ENCODE measurements around the gene HPGDS.
"Not testable (repeated sequence)": the region's sequence is repeated elsewhere in the genome, so short reads cannot be mapped to it uniquely, and the experiment has no call there.

HPGDS gene

GRCh38 chr4:94356444-94356843 is 13.8 kb upstream of the HPGDS start:
- DNase-seq = no peak

- no peak for DNase-seq
Measured at GRCh38 chr4:94354474-94354896, 11.8 kb upstream of the HPGDS start.

GRCh38 chr4:94352996-94353395 is 10.4 kb upstream of the HPGDS start:
- DNase-seq = no peak

DNA sequence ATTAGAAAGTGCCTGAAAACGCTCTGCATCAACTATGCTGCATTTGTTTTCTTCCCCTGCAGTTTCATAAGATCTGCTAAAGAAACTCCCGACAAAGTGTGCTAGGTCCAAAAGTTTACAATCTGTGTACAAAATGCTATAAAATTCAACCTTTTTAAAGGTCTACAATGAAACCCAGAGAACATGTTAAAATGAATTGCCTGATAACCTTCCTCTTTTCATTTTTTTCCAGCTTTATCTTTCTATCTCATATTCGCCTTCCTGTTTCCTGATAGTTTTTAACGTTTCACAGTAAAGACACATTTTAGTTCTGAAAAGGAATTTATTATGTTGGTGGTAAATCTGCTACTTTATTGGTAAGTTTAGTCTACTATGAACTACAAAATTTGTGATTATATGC is 9.5 kb upstream of the HPGDS start:
- no peak for DNase-seq

DNA sequence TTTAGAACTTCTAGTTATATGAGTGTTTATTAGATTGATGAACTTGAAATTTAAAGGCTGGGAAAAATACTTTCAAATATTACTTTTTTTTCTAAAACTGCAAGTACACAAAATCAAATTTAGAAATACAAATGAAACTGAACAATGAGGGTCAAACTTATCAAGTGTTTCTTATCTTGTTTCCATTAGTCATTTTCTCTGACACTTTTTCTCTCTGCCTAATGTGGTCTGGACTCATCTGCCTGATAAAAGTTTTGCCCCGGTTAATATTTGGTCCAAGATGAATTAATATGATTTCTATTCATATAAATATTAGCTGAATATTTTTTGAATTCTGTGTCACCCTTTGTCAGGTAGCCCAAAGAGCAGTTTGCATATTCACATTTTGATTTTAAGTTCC is 8.7 kb upstream of the HPGDS start:
- no peak for DNase-seq

GRCh38 chr4:94350095-94350494 is 7.5 kb upstream of the HPGDS start:
- no peak for DNase-seq

GRCh38 chr4:94349193-94349592 is 6.6 kb upstream of the HPGDS start:
- DNase-seq = no peak

DNA sequence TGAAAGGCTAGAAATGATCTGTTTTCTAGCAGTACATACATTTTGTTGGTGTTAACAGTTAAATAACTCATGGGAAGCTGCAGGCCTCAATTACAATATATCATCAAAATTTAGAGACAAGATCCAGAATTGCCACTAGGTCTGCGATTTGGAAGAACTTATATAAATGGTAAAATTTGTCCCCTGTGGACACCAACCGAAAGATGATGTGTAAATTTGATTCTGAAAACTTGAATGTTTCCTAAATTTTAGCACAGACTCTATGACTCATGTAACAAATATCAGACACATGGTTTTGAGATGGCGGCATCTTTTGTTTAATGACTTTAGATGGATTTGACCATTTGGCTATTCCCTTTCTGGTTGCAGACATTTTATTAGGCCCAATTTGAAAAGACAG is 6.0 kb upstream of the HPGDS start:
- DNase-seq = no peak

- DNase-seq = no peak
Measured at GRCh38 chr4:94346541-94346940, 3.9 kb upstream of the HPGDS start.

GRCh38 chr4:94345969-94346368 is 3.3 kb upstream of the HPGDS start:
- DNase-seq = no peak

DNA sequence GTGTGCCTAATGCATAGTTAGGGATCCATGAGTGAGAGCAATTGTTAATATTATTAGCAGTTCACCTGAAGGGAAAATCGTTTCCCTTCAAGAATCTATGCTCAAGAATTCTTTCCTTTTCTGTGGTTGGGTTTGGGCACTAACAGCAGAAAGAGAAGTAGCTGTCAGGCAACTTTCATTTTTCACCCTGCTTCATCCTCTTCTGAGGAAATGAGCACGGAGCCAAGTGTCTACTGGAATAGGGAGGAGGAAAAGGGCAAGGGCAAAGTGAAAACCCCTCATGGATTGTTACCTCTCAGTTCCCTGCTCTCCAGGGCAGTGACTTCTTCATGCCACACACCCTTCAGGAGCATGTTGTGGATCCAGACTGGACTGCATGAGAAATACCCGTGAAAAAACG is 2.6 kb upstream of the HPGDS start:
- DNase-seq = no peak

DNA sequence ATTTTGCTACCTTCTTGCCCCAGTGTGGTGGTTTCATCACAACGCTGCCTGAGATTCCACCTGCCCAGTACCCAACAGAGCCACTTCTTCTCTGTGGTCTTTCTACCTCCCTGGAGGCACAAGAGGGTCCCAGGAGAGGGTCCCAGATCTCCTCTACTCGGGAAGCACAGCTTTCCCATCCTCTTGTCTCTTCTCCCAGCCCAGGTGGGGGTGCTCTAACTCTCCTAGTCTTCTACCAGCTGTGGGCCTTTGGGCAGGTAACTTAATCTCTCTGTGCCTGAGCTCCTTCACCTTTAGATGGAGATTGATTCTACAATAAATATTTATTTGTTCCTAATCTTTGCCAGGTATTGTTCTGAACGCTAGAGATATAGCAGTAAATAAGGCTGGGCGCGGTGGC is 1.8 kb upstream of the HPGDS start:
- no peak for DNase-seq

GRCh38 chr4:94341481-94342370 is 910 bp downstream of the HPGDS start:
- no peak for DNase-seq

DNA sequence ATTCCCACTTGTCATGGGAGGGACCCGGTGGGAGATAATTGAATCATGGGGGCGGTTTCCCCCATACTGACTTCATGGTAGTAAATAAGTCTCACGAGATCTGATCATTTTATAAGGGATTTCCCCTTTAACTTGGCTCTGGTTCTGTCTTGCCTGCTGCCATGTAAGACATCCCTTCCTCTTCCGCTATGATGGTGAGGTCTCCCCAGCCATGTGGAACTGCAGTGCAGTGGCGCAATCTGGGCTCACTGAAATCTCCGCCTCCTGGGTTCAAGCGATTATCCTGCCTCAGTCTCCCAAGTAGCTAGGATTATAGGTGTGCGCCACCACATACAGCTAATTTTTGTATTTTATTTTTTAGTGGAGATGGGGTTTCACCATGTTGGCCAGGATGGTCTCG is 2.9 kb downstream of the HPGDS start:
- no peak for DNase-seq

DNA sequence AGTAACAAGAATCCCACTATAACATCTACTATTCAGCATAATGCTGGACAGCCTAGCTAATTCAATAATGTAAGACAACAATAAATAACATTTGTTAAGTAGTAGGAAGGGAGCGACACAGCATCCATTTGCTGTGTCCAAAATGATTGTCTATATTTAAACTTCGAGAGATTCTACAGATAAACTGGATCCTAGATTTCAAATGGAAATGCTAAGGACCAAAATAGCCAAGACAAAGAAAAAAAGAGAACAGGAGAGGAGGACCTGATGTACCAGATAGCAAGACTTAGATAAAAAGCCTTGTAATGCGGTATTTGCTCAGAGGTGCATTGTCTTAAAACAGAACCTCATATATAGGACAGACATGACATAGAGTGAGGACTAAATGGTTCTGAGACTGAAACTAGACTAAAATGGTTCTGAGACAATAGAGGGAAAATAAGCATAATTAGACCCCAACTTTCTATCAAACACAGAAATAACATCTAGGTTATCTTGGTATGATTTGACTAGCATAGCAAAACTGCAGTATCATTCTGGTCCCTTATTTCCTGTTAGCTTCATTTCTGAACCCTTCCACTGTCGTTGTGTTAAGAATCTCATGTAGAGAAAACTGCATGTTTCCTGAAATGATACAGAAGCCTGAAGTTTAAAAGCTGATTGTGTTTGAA is 3.8 kb downstream of the HPGDS start:
- DNase-seq = no peak

GRCh38 chr4:94336791-94337190 is 5.8 kb downstream of the HPGDS start:
- DNase-seq = not testable (repeated sequence)

DNA sequence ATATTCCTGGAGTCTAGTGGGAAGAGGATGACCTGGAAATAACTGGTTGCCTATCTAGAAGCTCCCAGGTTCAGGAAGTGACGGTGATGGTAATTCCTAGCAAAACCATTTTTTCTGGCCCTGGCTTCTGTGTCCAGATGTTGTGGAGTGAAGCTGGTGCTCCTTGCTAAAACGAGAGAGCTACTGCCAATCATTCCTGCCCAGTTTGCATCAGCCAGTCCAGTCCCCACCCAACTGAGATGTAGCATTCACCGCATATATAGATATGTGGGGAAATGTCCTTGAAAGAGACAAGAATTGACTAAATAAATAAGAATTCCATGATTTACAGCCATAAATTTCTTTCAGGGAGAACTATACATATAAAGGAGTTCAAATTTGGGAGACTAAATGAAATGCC is 6.3 kb downstream of the HPGDS start:
- DNase-seq = no peak

DNA sequence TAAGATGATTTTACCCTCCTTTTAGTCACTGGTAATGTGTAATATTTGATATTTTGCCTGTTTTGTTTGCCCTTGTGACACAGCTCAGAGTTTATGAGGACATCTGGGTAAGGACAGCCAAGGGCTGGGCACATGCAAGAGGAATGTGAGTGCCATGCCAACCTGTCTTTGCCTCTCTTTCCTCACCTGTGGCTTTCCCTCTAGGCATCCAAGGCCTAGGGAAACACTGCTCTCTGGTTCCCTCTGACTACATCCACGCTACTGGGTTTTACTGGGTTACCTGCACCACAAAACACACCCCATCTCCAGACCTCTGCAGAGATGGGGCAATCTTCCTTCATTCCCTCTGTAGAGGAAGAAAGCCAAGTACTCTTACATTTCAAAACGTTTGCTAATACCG is 7.7 kb downstream of the HPGDS start:
- no peak for DNase-seq

GRCh38 chr4:94334476-94334875 is 8.2 kb downstream of the HPGDS start:
- no peak for DNase-seq

GRCh38 chr4:94333866-94334265 is 8.8 kb downstream of the HPGDS start:
- no peak for DNase-seq

GRCh38 chr4:94332983-94333590 is 9.5 kb downstream of the HPGDS start:
- no peak for DNase-seq

GRCh38 chr4:94329933-94330332 is 12.7 kb downstream of the HPGDS start:
- DNase-seq = no peak

GRCh38 chr4:94325835-94326234 is 16.8 kb downstream of the HPGDS start:
- no peak for DNase-seq

GRCh38 chr4:94319927-94320326 is 22.7 kb downstream of the HPGDS start:
- not testable (repeated sequence) for DNase-seq
